ENCODE data around the gene ACTN1. TPM values are rescaled to one million over a fixed set of nuclear protein-coding genes. Genes with fewer than 3 reads are reported as not detected.
"Not testable (repeated sequence)": the region's sequence is repeated elsewhere in the genome, so short reads cannot be mapped to it uniquely, and the experiment has no call there.

ACTN1 gene
- 130 TPM for total RNA-seq (ENCODE audit: unreplicated experiment)
- long read RNA-seq, full-length matches to known transcripts = 95 of 112 reads
- long read RNA-seq, partial matches to known transcripts = 9 of 112 reads
- long read RNA-seq, other reads (novel, unspliced or antisense) = 8 of 112 reads

DNA sequence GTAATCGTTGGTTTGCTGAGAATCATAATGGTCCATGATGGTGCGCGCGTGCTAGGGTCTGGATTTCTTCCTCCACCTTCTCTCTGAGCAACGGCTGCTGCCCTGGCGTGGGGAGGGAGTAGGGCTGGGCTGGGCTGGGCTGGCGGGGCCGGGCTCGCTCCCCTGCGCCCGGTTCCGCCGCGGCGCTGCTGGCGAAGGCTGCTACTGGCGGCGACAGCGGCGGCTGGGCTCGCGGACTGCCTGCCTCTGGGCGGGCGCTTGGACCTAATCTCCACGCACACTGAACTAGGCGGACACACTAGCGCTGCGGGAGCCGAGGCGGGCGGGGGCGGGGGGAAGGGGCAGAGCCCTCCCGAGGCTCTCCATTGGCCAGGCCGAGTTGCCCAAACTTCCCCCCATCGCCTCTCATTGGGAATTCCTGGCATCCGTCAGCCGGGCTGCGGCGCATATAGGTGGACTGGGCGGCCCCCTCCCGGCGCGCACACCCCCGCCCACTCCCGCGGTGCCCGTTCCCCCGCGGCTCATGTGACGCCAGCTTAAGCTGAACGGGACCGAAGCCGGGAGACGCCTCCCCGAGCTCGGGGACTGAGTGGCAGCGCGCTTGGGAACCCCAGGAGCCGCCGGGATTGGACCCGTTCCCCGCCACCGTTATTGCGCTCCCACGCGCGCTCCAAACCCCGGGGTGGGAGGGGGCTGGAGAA lies at the start of gene ACTN1:
ACTN1 (minus strand) TSS at position 282 of the 701 bp plus-strand sequence; CDS start at position 36, 246 bp downstream.
- DNase-seq (ENCODE audit: low spot score) = peak; percentile 77
- Mint-ChIP-seq H3K27me3 (ENCODE audit: unreplicated experiment) (peaks cover 26% of the 10 kb centered on the region), H3K36me3 (ENCODE audit: low read depth, unreplicated experiment) (peaks cover 12% of the 10 kb centered on the region), H3K4me1 (ENCODE audit: unreplicated experiment) (peaks cover 38% of the 10 kb centered on the region), H3K4me3 (ENCODE audit: unreplicated experiment) (peak within 1 kb of the TSS; percentile 93), H3K9me3 (ENCODE audit: unreplicated experiment) (no peaks in the 10 kb centered on the region), H3K27ac (ENCODE audit: unreplicated experiment) (peak within 1 kb of the TSS; percentile 94)
- TF ChIP-seq CTCF (IDR thresholded peaks at IDR 0.05; ENCODE audit: unreplicated experiment) = no peak

DNA sequence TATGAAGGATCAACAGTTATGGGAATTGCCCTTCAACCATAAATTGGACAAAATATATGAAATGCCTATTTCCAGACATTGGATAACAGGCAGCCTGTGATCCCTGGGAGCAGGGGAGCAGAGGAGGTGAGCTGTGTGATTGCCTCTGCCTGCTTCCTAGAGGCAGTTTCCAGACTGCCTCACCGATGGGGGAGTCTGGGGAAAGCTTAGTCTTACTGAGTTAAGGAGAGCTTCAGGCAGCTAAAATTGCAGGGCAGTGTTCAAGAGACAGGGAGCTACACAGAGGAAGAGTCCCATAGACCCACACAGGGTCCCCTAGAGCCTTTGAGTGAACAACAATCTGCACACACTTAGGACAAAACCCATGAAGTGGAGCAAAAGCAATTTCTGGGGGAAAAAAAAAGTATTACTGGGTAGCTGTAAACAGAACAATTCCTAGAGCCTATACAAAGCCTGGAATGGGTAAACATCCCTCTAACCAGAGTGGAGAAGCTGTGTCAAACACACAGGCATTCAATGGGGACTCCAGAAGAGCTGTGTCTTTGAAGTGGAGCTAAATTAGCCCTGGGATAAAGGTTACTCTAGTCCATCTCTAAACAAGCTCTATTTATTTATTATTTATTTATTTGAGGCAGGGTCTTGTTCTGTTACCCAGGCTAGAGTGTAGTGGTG lies 48.3 kb upstream of the ACTN1 start:
- no peak for TF ChIP-seq CTCF (IDR thresholded peaks at IDR 0.05; ENCODE audit: unreplicated experiment)

GRCh38 chr14:69023035-69023434 lies 43.9 kb upstream of the ACTN1 start:
- no peak for DNase-seq (ENCODE audit: low spot score)
- H3K27me3 Mint-ChIP-seq (ENCODE audit: unreplicated experiment) = peaks cover 3% of the 10 kb centered on the region
- H3K4me1 Mint-ChIP-seq (ENCODE audit: unreplicated experiment) = no peaks in the 10 kb centered on the region
- no peak for TF ChIP-seq CTCF (IDR thresholded peaks at IDR 0.05; ENCODE audit: unreplicated experiment)
- H3K36me3 Mint-ChIP-seq (ENCODE audit: low read depth, unreplicated experiment) = no peaks in the 10 kb centered on the region
- no peak overlapping the region for H3K27ac Mint-ChIP-seq (ENCODE audit: unreplicated experiment)
- no peaks in the 10 kb centered on the region for H3K9me3 Mint-ChIP-seq (ENCODE audit: unreplicated experiment)
- H3K4me3 Mint-ChIP-seq (ENCODE audit: unreplicated experiment) = no peak overlapping the region

More for the DNA sequence above, 48.3 kb upstream of the ACTN1 start:
- peaks cover 6% of the 10 kb centered on the region for H3K27me3 Mint-ChIP-seq (ENCODE audit: unreplicated experiment)
- H3K27ac Mint-ChIP-seq (ENCODE audit: unreplicated experiment) = no peak overlapping the region
- no peaks in the 10 kb centered on the region for H3K36me3 Mint-ChIP-seq (ENCODE audit: low read depth, unreplicated experiment)
- no peaks in the 10 kb centered on the region for H3K9me3 Mint-ChIP-seq (ENCODE audit: unreplicated experiment)
- no peak for DNase-seq (ENCODE audit: low spot score)
- no peak overlapping the region for H3K4me3 Mint-ChIP-seq (ENCODE audit: unreplicated experiment)
- H3K4me1 Mint-ChIP-seq (ENCODE audit: unreplicated experiment) = no peaks in the 10 kb centered on the region

GRCh38 chr14:69022093-69022492 lies 43.0 kb upstream of the ACTN1 start:
- H3K4me1 Mint-ChIP-seq (ENCODE audit: unreplicated experiment); DNase-seq (ENCODE audit: low spot score); H3K27me3 Mint-ChIP-seq (ENCODE audit: unreplicated experiment); H3K9me3 Mint-ChIP-seq (ENCODE audit: unreplicated experiment); H3K36me3 Mint-ChIP-seq (ENCODE audit: low read depth, unreplicated experiment); H3K4me3 Mint-ChIP-seq (ENCODE audit: unreplicated experiment); H3K27ac Mint-ChIP-seq (ENCODE audit: unreplicated experiment): not testable (repeated sequence)

- H3K9me3 Mint-ChIP-seq (ENCODE audit: unreplicated experiment) = no peaks in the 10 kb centered on the region
- H3K27me3 Mint-ChIP-seq (ENCODE audit: unreplicated experiment) = no peaks in the 10 kb centered on the region
- H3K36me3 Mint-ChIP-seq (ENCODE audit: low read depth, unreplicated experiment) = no peaks in the 10 kb centered on the region
- no peak overlapping the region for H3K4me3 Mint-ChIP-seq (ENCODE audit: unreplicated experiment)
- TF ChIP-seq CTCF (IDR thresholded peaks at IDR 0.05; ENCODE audit: unreplicated experiment) = no peak
- peaks cover 8% of the 10 kb centered on the region for H3K4me1 Mint-ChIP-seq (ENCODE audit: unreplicated experiment)
- no peak for DNase-seq (ENCODE audit: low spot score)
- no peak overlapping the region for H3K27ac Mint-ChIP-seq (ENCODE audit: unreplicated experiment)
Measured at GRCh38 chr14:69017706-69018105, 38.6 kb upstream of the ACTN1 start.
